ENCODE data around the gene NR1H2.

DNA sequence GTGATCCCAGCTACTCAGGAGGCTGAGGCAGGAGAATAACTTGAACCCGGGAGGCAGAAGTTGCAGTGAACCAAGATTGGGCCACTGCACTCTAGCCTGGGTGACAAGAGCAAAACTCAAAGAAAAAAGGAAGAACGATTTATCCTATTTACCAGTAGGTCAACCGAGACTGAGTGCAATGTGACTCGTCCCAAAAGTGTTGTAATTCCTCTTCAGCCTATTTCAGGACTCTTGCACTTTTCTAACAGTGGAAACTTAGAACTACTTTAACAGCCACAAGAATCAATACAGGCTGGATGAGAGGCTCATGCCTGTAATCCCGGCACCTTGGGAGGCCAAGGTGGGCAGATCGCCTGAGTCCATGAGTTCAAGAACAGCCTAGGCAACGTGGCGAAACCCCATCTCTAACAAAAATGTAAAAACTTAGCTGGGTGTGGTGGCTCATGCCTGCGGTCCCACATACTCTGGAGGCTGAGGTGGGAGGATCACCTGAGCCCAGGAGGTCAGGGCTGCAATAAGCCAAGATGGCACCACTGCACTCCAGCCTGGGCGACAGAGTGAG, 4.3 kb upstream of the NR1H2 start:
- TF ChIP-seq POLR2AphosphoS5 (IDR thresholded peaks at IDR 0.05; ENCODE audit: low read depth, low read length): no peak
- no peak for TF ChIP-seq TAF1 (IDR thresholded peaks at IDR 0.05; ENCODE audit: borderline replicate concordance, insufficient read depth, low read length)
- no peak for TF ChIP-seq SIN3A (IDR thresholded peaks at IDR 0.05; ENCODE audit: borderline replicate concordance, insufficient read depth, low read length)

Measured in PFSK-1 (cell line).